Liver (tissue), 3 donors: ENCODE measurements around the gene EXD3.

ENCODE experiments used
- SP1 ChIP-seq: IDR thresholded peaks from 2 replicates; pipeline ENCODE4 v1.6.1; 2018; ENCODE audit warnings: antibody characterized with exemption, mild to moderate bottlenecking
- TF ChIP-seq, protein P1 (sequence below): fragments of 150-350 bp; IDR thresholded peaks from 2 replicates; pipeline ENCODE4 v1.5.1; 2017; ENCODE audit warnings: improper control_type of control experiment, low read depth, low read length; ENCODE audit not compliant: missing input control
- TF ChIP-seq, protein P2 (sequence below): IDR thresholded peaks from 2 replicates; pipeline ENCODE4 v1.6.1; 2016; ENCODE audit warnings: antibody characterized with exemption, mild to moderate bottlenecking
- donor health status: healthy.
- donor health status: healthy.

DNA sequence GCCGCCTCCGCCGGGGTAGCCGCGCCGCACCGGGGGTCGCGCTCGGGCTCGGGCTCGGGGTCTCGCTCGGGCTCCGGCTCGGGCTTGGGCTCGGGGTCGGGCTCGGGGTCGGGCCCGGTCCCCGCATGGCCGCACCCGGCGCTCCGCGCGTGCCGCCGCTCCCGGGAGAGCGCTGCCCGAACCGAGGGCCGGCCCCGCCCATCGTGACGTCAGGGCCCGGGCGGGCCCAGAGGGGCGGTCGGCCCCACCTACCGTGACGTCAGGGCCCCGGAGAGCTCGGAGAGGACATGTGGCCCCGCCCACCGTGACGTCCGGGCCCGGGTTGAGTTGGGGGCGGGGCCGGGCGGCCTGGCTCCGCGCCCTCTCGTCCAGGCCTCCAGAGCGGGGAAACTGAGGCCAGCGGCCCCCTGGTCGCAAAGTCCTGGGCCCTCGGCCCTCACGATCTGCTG, 36.2 kb upstream of the EXD3 start, which contains the start of gene NSMF:
- TF ChIP-seq, protein P1, sequence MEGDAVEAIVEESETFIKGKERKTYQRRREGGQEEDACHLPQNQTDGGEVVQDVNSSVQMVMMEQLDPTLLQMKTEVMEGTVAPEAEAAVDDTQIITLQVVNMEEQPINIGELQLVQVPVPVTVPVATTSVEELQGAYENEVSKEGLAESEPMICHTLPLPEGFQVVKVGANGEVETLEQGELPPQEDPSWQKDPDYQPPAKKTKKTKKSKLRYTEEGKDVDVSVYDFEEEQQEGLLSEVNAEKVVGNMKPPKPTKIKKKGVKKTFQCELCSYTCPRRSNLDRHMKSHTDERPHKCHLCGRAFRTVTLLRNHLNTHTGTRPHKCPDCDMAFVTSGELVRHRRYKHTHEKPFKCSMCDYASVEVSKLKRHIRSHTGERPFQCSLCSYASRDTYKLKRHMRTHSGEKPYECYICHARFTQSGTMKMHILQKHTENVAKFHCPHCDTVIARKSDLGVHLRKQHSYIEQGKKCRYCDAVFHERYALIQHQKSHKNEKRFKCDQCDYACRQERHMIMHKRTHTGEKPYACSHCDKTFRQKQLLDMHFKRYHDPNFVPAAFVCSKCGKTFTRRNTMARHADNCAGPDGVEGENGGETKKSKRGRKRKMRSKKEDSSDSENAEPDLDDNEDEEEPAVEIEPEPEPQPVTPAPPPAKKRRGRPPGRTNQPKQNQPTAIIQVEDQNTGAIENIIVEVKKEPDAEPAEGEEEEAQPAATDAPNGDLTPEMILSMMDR, result no peak
- TF ChIP-seq SP1, result peak; percentile 38
- TF ChIP-seq, protein P2, sequence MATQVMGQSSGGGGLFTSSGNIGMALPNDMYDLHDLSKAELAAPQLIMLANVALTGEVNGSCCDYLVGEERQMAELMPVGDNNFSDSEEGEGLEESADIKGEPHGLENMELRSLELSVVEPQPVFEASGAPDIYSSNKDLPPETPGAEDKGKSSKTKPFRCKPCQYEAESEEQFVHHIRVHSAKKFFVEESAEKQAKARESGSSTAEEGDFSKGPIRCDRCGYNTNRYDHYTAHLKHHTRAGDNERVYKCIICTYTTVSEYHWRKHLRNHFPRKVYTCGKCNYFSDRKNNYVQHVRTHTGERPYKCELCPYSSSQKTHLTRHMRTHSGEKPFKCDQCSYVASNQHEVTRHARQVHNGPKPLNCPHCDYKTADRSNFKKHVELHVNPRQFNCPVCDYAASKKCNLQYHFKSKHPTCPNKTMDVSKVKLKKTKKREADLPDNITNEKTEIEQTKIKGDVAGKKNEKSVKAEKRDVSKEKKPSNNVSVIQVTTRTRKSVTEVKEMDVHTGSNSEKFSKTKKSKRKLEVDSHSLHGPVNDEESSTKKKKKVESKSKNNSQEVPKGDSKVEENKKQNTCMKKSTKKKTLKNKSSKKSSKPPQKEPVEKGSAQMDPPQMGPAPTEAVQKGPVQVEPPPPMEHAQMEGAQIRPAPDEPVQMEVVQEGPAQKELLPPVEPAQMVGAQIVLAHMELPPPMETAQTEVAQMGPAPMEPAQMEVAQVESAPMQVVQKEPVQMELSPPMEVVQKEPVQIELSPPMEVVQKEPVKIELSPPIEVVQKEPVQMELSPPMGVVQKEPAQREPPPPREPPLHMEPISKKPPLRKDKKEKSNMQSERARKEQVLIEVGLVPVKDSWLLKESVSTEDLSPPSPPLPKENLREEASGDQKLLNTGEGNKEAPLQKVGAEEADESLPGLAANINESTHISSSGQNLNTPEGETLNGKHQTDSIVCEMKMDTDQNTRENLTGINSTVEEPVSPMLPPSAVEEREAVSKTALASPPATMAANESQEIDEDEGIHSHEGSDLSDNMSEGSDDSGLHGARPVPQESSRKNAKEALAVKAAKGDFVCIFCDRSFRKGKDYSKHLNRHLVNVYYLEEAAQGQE, result no peak
